NCI-H2029 (cell line): Measurements from ENCODE around the gene BCL6.

Experiments
- DNase-seq: peaks from one replicate; lab custom pipeline; 2025; lab: John Stamatoyannopoulos, UW

Gene BCL6

GRCh38 chr3:187739094-187739560 is 6.1 kb downstream of the BCL6 start:
- DNase-seq, result no peak

DNA sequence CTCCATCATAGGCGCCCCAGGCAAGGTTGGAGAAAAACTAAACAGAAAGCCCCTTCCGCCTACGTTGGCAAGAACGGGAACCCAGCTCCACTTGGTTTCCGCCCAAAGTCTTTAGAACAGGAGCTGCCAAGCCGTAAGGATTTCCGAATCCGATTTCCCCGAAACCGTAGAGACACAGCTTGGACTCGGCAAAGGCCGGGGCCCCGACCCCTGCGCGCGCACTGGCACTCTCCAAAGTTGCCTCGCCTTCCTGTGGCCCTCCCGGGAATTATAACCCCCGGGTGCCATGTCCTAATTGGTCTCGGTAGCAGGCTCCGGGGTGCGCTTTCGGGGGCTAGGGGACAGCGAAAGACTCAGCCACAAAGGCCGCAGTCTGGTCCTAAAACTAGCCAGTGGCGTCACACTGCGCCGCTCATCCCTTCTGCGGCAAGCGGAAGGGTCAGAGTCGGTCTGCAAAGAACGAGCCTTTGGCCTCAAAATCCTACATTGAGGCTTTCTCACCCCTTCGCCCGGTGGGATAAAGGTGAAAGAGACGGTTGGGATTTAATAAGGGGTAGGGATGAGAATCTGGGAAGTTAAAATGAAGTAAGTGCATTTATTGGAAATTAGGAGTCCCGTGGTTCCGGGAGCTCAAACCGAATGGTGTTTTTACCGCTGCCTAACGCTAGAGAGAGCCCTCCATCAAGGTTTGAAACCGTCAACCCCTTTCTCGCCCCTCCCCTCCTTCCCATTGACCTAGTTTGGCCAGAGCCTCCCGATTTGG is 6.8 kb downstream of the BCL6 start:
- DNase-seq, result peak; percentile 92

DNA sequence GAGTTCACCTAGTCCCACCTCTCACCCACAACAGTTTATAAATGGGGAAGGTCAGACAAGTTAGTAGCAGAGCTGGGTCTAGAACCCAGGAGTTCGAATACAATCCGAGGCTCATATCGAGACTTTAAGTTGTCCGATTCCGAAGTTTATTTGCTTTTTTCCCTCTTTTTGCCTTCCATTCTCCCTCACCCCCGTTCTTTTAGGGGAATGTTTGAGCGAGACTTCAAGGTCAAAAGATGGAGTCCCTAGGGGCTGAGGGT is 7.3 kb downstream of the BCL6 start:
- no peak for DNase-seq

- no peak for DNase-seq
Measured at GRCh38 chr3:187737368-187738070, 7.7 kb downstream of the BCL6 start.

- DNase-seq, result no peak
Measured at GRCh38 chr3:187737006-187737367, 8.3 kb downstream of the BCL6 start.

- no peak for DNase-seq
Measured at GRCh38 chr3:187736418-187736871, 8.8 kb downstream of the BCL6 start.

DNA sequence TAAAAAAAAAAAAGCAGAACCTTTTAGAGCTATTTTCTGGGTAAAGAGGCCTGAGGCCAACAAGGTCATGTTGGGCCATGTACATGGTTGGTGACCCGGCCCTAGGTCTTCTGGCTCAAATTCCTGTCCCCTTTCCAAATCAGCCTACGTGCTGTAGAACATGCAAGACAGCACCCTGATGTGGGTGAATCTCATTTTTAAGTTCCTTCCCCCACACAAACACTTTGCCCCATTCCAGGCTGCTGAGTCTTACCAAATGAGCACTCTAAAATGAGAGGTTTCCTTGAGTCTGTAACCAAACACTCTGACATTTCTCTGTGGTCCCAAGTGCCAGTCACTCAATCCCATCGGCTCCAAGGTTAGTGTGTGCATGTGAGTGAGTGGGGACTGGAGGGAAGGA is 9.4 kb downstream of the BCL6 start:
- no peak for DNase-seq

DNA sequence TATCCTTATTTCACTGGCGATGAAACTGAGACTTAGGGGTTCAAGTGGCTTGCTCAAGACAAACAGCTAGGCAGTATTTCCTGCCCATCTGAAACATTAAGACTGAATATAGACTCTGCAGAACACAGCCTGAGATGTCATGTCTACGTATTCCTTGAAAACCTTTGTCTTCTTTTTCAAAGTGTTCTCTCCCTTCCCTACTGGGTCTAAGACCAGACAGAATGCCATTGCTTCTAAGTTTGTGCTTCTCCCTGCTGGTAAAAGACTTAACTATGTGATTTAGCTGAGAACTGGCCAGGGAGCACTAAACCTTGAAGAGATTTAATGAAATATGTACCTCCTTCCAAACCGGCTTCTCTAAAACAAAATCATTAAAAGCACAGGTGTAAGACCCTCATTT is 9.9 kb downstream of the BCL6 start:
- no peak for DNase-seq

DNA sequence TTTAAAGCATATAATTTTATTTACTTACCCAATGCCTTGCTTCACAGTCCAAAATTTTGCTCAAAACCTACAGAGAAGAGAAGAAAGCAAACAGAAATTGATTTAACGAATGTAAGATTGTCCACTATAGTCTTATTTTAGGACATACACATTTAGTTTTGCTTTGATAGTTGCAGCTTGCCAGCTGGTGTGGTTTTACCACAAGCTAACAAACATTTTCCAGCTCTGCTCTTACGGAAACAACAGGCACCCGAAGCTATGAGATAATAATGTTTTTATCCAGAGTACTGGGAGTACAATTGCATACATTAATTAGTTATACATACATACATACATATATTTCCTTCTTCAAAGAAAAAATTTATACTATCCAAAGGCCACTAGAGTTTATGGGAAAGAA is 10.4 kb downstream of the BCL6 start:
- no peak for DNase-seq

- DNase-seq, result no peak
Measured at GRCh38 chr3:187733371-187733770, 11.9 kb downstream of the BCL6 start.

DNA sequence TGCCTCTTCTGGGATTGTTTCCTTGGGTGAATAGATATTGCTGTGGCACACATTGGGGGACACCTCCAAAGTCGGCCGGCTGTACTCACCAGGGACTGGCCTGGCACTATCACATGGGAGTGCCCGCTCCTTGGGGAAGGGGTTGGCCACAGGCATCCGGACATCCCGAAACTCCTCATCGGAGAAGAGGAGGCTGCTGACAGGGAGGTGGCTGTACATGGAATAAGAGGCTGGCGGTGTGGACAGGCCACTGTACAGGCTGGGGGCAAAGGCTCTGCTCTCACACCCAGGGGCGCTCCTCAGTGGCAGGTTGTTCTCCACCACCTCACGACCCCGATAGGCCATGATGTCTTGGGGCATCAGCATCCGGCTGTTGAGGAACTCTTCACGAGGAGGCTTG is 15.7 kb downstream of the BCL6 start:
- no peak for DNase-seq

GRCh38 chr3:187728940-187729583 is 16.2 kb downstream of the BCL6 start:
- DNase-seq, result no peak

GRCh38 chr3:187728248-187728647 is 17.0 kb downstream of the BCL6 start:
- DNase-seq, result no peak

GRCh38 chr3:187726564-187726963 is 18.7 kb downstream of the BCL6 start:
- no peak for DNase-seq

GRCh38 chr3:187725653-187726370 is 19.5 kb downstream of the BCL6 start:
- no peak for DNase-seq

DNA sequence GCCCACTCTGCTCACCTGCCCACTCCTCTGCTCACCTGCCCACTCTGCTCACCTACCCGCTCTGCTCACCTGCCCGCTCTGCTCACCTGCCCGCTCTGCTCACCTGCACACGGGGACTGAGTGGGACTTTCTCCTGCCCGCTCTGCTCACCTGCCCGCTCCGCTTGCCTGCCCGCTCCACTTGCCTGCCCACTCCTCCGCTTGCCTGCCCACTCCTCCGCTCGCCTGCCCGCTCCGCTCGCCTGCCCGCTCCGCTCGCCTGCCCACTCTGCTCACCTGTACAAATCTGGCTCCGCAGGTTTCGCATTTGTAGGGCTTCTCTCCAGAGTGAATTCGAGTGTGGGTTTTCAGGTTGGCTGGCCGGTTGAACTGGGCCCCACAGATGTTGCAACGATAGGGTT is 20.0 kb downstream of the BCL6 start:
- no peak for DNase-seq

GRCh38 chr3:187722206-187722612 is 23.1 kb downstream of the BCL6 start:
- no peak for DNase-seq

DNA sequence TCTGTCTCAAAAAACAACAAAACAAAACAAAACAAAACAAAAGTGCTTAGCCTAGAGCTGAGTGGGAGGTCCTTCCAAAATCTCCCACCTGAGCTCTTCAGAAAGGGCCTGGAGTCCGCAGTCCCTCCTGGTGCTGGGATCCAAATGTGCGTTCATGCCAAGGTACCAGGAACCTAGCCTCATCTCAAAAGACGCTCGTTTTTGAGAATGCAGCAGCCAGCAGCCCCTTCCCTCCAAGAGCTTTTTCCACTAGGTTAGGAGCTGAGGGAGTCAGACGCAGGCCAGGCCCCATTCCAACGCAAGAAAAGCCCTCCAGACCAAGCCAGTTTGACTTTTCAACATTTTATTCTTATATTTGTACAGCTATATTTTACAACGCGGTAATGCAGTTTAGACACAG is 24.2 kb downstream of the BCL6 start:
- DNase-seq, result no peak

GRCh38 chr3:187720337-187720670 is 25.0 kb downstream of the BCL6 start:
- no peak for DNase-seq

DNA sequence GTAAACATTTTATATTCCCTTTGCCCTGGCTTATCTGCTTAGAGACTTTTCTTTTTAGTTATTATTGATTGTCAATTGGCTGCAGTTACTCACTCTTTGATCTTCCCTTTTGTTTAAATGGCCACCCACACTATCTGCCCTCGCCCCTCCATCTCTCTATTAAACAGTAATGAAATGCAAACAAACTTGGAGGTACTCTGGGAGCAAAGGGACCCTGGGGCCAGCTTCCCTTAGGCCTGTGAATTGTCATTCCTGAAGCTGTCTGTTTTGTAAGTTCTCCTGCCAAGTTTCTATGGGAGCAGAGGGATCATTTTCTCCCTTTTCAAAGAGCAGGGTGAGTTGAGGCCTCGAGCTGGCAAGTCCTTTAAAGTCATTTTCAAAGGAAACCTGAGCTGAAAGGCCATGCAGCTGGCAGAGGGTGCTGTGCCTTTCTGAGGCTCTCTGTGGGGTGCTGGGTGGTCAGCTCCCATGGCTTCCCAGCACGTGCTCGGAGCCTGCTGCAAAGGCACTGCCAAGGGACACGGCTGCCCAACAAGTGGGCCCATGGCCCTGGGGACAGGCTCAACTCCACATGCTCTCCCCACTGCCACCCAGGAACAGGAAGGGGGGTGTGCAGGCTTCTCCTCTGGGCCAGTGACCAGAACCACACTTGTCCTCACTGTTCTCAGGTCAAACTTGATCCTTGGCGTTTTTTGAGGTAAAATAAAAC is 25.5 kb downstream of the BCL6 start:
- DNase-seq, result no peak

GRCh38 chr3:187718802-187719201 is 26.5 kb downstream of the BCL6 start:
- DNase-seq, result no peak

DNA sequence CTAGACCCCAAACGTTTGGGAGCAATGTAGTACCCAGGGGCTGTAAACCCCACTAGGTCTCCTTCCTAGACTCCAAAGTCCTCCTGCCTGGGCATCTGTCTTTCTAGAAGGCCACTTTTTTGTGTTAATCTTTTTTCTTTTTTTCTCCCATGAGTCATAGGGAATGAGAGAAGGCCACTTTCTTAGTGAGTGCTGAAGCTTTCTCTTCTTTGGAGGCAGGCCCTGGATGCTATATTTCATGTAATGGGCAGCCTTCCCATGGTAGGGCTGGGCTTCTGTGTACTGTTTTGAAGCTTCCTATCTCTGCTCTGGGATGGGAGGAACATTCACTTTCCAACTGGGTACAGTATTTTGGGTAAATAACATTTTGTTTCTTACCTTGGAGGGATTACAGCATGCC is 27.7 kb downstream of the BCL6 start:
- no peak for DNase-seq
